Right hindlimb (tissue), 1 donor: ENCODE data around the gene SCLY.
"Not testable (repeated sequence)": the region's sequence is repeated elsewhere in the genome, so short reads cannot be mapped to it uniquely, and the experiment has no call there.

ENCODE experiments used
- DNase-seq: peaks from one replicate; pipeline ENCODE4 v3.0.0-alpha.2; 2018

SCLY gene

DNA sequence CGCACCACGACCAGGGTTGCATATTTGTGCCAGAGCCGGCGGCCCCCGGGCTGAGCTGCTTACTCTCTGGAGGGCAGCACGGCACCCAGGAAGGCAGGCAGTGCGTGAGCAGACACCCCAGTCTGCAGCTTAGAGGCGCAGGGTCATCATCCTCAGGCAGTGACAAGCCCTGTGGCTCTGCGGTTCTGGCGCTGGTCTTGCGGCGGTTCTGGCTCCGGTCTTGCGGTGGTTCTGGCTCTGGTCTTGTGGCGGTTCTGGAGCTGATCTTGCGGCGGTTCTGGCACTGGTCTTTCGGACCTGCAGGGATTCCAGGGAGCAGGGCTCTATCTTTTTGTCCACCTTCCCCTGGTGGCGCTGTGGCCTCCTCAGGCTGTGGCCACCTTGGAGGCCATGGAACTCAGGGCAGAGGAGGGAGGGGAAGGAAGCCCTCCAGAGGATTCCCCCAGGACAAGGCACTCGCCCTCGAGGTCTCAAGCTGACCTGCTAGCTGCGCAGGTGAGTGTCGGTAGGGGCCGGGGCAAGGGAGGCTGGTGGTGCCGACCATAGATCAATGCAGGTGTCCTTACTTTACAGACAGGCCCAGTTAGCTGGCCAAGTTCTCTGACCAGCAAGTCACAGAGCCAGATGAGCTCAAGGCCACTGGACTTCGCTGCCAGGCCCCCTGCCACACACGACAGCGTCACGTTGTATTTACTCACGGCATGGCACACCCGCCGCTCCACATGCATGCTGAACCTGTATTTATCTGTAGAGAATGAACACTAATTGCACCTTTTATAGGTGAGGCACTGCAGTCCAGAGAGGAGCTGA lies 54.3 kb downstream of the SCLY start:
- no peak for DNase-seq

DNA sequence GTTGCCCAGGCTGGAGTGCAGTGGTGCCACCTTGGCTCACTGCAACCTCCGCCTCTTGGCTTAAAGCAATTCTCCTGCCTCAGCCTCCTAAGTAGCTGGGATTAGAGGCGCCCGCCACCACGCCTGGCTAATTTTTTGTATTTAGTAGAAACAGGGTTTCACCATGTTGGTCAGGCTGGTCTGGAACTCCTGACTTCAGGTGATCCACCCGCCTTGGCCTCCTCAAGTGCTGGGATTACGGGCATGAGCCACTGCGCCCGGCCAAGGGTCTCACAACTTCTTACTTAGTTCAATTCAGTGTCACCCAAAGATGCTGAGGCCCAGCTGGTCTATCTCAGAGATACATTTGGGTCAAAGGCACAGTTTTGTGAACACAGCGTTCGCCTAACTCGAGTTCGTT lies 54.9 kb downstream of the SCLY start:
- not testable (repeated sequence) for DNase-seq

DNA sequence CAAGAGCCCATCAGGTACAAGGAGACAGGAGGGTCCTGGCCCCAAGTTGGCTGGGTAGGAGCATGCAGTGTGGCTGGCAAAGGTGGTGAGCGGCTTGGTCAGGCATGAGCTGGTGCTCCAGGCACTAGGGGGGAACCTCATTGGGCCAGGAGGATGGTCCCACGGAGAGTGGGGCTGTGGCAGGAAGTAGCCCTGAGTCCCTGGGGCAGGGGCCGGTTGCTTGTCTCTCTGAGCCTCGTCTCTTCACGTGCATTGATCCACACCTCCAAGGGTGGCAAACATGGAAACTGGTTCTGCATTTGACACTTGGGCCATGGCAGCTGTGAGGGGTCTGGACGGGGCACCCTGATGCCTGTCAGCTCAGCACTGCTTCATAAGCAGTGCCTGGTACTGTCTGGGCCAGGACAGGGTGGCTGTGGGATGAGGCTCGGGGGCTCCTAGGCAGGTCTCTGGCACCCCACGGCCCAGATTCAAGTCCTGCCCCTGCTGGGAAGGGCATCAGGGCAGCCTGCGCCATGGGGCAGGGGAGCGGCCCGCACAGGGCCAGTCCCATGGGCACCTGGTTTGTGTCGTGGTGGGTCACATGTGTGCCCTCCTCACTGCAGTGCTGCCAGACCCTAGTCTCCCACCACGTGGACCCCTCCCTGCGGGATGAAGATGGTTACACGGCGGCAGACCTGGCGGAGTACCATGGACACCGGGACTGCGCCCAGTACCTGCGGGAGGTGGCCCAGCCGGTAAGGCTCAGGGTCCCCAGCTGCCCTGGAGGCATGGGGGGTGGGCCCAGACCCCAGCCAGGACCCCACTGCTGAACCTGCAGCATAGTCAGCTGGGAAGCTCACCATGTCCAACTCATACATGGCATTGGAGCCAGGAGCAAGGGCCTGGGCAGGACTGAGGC lies 55.7 kb downstream of the SCLY start:
- DNase-seq: no peak

- no peak for DNase-seq
Observed at GRCh38 chr2:238117199-238118154, 56.7 kb downstream of the SCLY start.

DNA sequence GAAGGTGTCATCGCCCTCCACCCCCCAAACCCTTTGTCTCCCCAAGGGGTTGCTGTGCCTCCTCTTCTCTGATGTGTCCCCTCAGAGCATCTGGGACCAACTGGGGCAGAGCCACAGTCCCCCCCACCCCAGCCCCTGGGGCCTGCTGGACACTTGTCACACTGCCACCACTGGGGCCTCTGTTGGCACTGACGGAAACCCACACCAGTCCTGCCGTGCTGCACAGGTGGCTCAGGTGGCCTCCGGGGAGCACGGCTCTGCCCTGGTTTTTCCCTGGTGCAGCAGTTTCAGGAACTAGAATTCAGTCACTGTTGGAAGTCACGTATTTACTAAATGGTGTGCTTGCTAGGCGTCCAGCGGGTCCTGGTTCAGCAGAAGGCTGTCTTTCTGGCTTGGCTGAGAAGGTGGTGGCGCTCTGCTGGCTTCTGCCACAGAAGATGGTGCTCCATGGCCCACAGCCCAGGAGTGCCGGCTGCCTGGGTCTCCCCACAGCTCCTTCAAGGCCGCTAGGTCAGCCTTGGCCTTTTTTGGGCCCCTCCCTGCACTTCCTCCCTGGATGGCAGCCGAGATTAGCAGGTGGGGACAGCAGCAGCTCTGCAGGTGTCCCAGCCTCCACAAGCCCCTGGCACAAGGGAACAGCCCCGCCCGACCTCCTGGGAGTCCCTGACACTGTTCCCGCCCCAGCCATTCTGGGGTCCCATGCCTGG lies 59.1 kb downstream of the SCLY start:
- DNase-seq: no peak

DNA sequence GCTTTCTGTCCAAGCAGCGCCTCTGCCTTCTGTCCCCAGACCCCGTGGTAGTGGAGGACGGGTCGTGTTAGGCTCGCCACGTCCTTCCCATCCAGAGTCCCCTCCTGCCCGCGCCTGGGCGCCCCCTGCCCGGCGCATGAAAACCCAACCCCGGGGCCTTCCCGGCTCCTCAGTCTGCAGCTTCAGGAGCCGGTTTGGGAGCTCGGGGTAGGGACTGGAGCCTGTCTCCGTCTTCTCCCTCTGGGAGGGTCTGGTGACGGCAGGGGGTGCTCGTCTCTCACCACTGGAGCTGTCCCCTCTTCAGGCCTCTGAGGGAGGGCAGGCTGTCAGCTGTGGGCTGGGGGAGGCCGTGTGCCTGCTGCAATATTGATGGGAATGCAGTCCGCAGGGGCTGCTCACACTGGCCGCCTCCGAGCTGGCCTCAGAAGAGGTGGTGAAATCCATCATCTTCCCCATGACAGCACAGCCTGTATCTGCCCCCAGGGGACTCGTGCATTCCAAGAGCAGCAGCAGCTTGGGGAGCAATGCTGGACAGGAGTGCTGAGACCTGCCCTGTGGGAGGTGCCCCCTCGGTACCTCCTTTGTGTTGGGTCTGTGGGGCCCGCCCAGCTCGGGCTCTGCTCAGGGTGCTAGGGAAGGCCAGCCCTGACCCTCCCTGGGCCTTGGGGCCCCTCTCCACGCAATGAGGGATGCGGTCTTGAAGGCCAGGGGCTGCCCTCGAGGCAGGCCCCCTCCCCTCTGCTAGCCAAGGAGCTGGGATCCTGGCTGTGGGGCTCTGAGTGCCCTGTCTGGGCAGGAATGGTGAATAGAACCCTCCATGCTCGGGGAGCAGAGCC lies 59.9 kb downstream of the SCLY start:
- DNase-seq: peak; percentile 60

- no peak for DNase-seq
Observed at GRCh38 chr2:238121511-238122286, 60.9 kb downstream of the SCLY start.

DNA sequence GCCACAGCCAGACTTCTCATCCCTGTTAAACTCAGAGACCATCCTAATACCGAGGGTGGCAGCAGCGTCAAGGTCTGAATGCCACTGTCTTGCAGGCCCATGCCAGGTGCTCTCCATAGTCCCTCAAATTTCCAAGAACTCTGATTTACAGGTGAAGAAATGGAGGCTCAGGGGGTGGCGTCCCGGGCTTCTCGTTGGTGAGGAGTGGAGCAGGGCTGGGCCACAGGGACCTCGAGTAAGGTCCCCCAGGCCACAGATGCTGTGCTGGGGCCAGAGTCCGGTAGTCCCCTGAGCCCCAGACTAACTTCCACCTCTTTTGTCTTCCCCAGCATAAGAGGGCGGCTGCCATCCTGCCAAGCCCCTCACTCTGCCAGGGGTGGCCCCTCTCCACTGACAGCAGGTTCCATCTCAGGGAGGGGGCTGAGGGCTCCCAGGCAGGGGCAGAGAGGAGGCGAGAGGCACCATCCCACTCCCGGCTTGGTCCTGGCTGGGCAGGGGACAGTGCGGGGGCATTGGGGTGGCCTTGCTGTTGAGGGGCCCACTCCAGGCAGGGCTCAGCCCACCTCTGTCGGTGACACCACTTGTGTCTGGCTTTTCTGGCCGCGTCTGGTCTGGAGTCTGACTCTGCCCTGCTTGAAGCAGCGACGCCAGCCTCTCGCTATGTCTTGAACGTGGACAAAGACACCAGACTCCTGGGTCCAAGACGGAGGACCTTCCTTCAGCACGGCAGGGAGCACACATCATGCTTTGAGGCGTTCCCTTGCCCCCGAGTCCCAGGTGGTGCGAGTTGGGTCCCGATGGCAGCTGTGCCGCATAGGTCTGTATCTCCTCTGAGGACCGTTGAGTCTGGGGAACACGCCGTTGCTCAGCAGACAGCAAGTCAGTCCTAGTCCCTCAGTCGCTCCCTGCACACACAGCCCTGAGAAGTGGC lies 61.8 kb downstream of the SCLY start:
- DNase-seq: no peak

GRCh38 chr2:238123218-238123971 lies 62.6 kb downstream of the SCLY start:
- no peak for DNase-seq

DNA sequence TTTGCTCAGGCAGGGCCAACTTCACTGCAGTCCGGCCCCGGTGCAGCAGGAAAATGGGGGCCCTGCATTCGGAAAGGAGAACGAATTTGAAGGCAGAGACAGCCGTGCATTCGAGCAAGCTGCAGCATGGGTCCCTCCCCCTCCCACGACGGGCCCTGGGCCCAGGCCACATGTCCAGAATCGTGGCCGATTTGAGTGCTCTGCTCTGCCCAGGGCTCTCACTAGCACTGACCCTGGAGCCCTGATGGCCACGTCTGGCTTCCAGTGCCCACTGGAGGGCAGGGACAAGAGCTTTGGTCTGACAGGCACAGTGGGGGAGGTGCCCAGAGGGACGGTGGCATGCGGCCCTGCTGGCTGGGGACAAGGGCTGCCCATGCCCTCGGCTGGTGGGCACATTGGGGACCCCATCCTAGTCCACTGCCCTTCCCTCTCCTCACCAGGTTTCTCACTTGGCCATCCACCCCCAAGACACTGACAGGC lies 63.2 kb downstream of the SCLY start:
- DNase-seq: no peak

DNA sequence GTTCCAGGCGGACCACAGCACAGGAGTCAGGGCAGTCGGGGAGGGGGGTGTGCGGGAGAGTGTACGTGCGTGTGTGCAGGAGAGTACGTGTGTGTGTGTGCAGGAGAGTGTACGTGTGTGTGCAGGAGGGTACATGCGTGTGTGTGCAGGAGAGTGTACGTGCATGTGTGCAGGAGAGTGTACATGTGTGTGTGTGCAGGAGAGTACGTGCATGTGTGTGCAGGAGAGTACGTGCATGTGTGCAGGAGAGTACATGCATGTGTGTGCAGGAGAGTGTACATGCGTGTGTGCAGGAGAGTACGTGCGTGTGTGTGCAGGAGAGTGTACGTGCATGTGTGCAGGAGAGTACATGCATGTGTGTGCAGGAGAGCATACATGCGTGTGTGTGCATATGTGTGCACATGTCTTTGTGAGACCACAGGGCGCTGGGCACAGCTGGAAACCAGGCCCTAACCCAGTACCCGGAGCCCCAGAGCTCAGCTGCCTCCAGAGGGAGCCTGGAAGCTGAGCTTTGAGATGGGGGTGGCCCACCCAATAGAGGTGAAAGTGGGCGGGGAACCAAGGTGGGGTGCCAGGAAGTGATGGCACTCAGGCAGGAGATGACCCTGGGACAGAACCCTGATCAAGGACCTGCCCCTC lies 63.8 kb downstream of the SCLY start:
- DNase-seq: no peak

- no peak for DNase-seq
Observed at GRCh38 chr2:238125127-238125885, 64.5 kb downstream of the SCLY start.

GRCh38 chr2:238126338-238126737 lies 65.5 kb downstream of the SCLY start:
- no peak for DNase-seq

DNA sequence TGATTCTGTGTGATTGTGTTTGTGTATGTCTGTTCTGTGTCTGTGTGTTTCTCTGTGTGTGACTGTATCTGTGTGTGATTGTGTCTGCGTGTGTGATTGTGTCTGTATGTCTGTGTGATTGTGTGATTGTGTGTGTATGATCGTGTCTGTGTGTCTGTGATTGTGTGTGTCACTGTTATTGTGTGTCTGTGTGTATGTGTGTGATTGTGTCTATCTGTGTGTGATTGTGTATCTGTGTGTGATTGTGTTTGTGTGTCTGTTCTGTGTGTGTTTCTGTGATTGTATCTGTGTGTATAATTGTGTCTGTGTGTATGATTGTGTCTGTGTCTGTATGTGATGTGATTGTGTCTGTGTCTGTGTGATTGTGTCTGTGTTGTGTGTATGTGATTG lies 66.0 kb downstream of the SCLY start:
- no peak for DNase-seq

GRCh38 chr2:238127165-238128060 lies 66.6 kb downstream of the SCLY start:
- DNase-seq: peak; percentile 80

- DNase-seq: no peak
Observed at GRCh38 chr2:238128061-238128440, 67.2 kb downstream of the SCLY start.
